OCI-LY3 (cell line): ENCODE results near the gene CPSF4.

ENCODE experiments used
- EZH2phosphoT487 ChIP-seq: fragments of 200-600 bp; shearing (Covaris generic); IDR thresholded peaks from 2 replicates; pipeline ENCODE4 v1.6.1; 2018; ENCODE audit warnings: antibody characterized with exemption, mixed run types, low read depth
- TF ChIP-seq, protein P1 (sequence below): fragments of 200-600, 300-600 bp; sonication (generic); IDR thresholded peaks from 2 replicates; pipeline ENCODE4 v1.5.1; 2014; ENCODE audit warnings: antibody characterized with exemption, low read length, low read depth

DNA sequence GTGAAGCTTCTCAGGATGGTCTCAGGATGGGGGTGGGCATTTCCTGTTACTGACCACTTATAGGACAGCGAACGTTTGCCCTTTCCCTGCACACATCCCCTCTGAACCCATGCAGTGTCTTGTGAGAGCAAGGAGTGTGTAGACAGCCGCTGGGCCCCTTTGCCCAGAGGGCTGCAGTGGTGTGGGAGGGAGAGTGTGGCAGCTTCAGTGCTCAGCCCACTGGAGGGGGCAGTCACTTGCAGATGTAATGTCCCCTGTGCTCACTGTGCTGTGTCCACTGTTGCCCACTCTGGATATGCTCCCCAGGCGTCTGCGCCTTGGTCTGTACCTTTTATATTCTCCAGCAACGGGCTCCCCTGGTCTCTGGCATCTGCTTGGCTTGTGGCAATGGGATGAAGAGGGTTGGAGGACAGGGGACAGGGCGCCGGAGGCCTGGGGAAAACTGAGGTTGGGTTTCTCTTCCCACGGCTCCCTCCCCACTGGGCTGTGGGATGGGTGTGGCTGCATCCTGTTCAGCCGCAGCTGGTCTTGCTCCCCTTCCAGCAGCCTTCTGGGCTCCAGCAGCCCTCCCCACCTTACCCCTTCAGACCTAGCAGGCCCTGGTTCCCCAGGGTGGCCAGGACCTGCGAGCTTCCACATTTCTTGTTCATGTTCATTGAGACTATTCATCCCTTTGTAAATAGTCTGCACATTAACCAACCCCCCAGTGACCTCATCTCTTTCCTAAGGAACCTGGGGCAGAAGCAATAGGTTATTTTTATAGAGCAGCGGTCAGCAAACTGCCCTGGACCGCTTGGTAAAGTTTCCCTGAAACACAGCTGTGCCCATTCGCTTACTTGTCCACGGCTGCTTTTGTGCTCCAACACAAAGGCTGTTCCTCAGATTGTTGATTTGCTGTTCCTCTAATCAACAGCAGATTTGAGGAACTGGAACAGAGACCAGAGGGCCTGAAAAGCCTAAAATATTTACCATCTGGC, 40.0 kb downstream of the CPSF4 start:
- TF ChIP-seq, protein P1, sequence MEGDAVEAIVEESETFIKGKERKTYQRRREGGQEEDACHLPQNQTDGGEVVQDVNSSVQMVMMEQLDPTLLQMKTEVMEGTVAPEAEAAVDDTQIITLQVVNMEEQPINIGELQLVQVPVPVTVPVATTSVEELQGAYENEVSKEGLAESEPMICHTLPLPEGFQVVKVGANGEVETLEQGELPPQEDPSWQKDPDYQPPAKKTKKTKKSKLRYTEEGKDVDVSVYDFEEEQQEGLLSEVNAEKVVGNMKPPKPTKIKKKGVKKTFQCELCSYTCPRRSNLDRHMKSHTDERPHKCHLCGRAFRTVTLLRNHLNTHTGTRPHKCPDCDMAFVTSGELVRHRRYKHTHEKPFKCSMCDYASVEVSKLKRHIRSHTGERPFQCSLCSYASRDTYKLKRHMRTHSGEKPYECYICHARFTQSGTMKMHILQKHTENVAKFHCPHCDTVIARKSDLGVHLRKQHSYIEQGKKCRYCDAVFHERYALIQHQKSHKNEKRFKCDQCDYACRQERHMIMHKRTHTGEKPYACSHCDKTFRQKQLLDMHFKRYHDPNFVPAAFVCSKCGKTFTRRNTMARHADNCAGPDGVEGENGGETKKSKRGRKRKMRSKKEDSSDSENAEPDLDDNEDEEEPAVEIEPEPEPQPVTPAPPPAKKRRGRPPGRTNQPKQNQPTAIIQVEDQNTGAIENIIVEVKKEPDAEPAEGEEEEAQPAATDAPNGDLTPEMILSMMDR, result no peak
- TF ChIP-seq EZH2phosphoT487, result no peak
